Keratinocyte (primary cell): ENCODE measurements around the gene LRRC39. TPM values are rescaled to one million over a fixed set of nuclear protein-coding genes. Genes with fewer than 3 reads are reported as not detected.

Experiments used
- DNase-seq: peaks from one replicate; pipeline ENCODE4 v3.0.0-alpha.2; 2011; ENCODE audit warnings: low read depth, missing footprints, low spot score
- FAIRE-seq: peaks from 2 replicates; lab custom pipeline; 2011; peaks lifted over from hg19 to GRCh38; lab: Jason Lieb, UNC
- H2AFZ ChIP-seq: 2 replicates; pipeline ENCODE4 v1.6.0; 2012; ENCODE audit warnings: low read length, control low read depth, inconsistent platforms; ENCODE audit not compliant: control insufficient read depth
- H3K27ac ChIP-seq: 2 replicates; pipeline ENCODE4 v1.5.1; 2011; ENCODE audit warnings: low read length; ENCODE audit not compliant: control insufficient read depth, insufficient read depth
- H3K27me3 ChIP-seq: 3 replicates; pipeline ENCODE4 v1.6.0; 2011; ENCODE audit warnings: low read length; ENCODE audit not compliant: control insufficient read depth, insufficient read depth; ENCODE audit errors: extremely low read depth
- H3K36me3 ChIP-seq, 2 experiments: 2 replicates in 1 of 2; 3 replicates in 1 of 2; pipeline ENCODE4 v1.5.1; 2011; ENCODE audit warnings: low read length in 2 of 2, mild to moderate bottlenecking in 1 of 2; ENCODE audit not compliant: control insufficient read depth in 2 of 2, insufficient read depth in 2 of 2; ENCODE audit errors: extremely low read depth in 1 of 2
- H3K4me1 ChIP-seq: 3 replicates; pipeline ENCODE4 v1.5.1; 2011; ENCODE audit warnings: low read length; ENCODE audit not compliant: control insufficient read depth, insufficient read depth; ENCODE audit errors: extremely low read depth
- H3K4me2 ChIP-seq: 3 replicates; pipeline ENCODE4 v1.6.0; 2011; ENCODE audit warnings: low read depth, low read length; ENCODE audit not compliant: control insufficient read depth, insufficient read depth; ENCODE audit errors: extremely low read depth
- H3K4me3 ChIP-seq, 3 experiments: fragments of 200-600 bp in 1 of 3; sonication (generic) in 1 of 3; 2 replicates in 2 of 3; 3 replicates in 1 of 3; pipeline ENCODE4 v1.5.1; 2011 to 2016; ENCODE audit warnings: low read length in 3 of 3, mild to moderate bottlenecking in 3 of 3, control low read depth in 2 of 3, inconsistent platforms in 1 of 3, low read depth in 1 of 3, mixed read lengths in 1 of 3, mixed run types in 1 of 3, moderate library complexity in 1 of 3; ENCODE audit not compliant: control insufficient read depth in 2 of 3, insufficient read depth in 2 of 3; ENCODE audit errors: extremely low read depth in 1 of 3
- H3K79me2 ChIP-seq: 2 replicates; pipeline ENCODE4 v1.6.0; 2012; ENCODE audit warnings: low read length; ENCODE audit not compliant: control insufficient read depth, insufficient read depth
- H3K9ac ChIP-seq: 3 replicates; pipeline ENCODE4 v1.6.0; 2011; ENCODE audit warnings: low read length; ENCODE audit not compliant: control insufficient read depth, insufficient read depth; ENCODE audit errors: extremely low read depth
- H3K9me1 ChIP-seq: 3 replicates; pipeline ENCODE4 v1.6.0; 2011; ENCODE audit warnings: low read length; ENCODE audit not compliant: control insufficient read depth, insufficient read depth; ENCODE audit errors: extremely low read depth
- H3K9me3 ChIP-seq: 2 replicates; pipeline ENCODE4 v1.5.1; 2012; ENCODE audit warnings: low read depth, low read length; ENCODE audit not compliant: control insufficient read depth
- H4K20me1 ChIP-seq: 3 replicates; pipeline ENCODE4 v1.6.0; 2011; ENCODE audit warnings: low read length; ENCODE audit not compliant: control insufficient read depth, insufficient read depth; ENCODE audit errors: extremely low read depth
- CTCF ChIP-seq, 3 experiments: IDR thresholded peaks in 1 of 3; conservative IDR thresholded peaks in 1 of 3; optimal IDR thresholded peaks in 1 of 3; 2 replicates in 2 of 3; 3 replicates in 1 of 3; pipeline versions ENCODE3 to v1.5.1; 2011; ENCODE audit warnings: low read length in 3 of 3, mild to moderate bottlenecking in 3 of 3, moderate library complexity in 2 of 3, control low read depth in 1 of 3, inconsistent platforms in 1 of 3; ENCODE audit not compliant: insufficient read depth in 2 of 3; ENCODE audit errors: extremely low read depth in 1 of 3
- EZH2 ChIP-seq: IDR thresholded peaks from one replicate; pipeline ENCODE4 v1.6.1; 2012; ENCODE audit warnings: inconsistent platforms, mild to moderate bottlenecking, low read length, moderate library complexity
- dilution Hi-C: fragments of 300-500 bp; cut with MboI; formaldehyde crosslinking; loops from one replicate; pipeline ENCODE4 v1.7.0; 2020; ENCODE audit warnings: low sequenced_read_pairs; ENCODE audit not compliant: extremely low pct_ligation_motif_present
- polyA plus RNA-seq, 5 experiments: library from polyadenylated mRNA; depleted of rRNA in 3 of 5; stranded (reverse) in 3 of 5; stranded (forward) in 1 of 5; unstranded in 1 of 5; fragments of >200 nt; gene quantifications; 1 replicate in 1 of 5; 2 replicates in 3 of 5; 3 replicates in 1 of 5; pipeline versions ENCODE4 v1.2.1 to v1.2.3, GENCODE V29; 2011 to 2012; ENCODE audit warnings: missing spikeins in 2 of 5, low read depth in 1 of 5, low replicate concordance in 1 of 5
- small RNA-seq, 3 experiments: library from RNA; depleted of rRNA; stranded (forward); fragments of <200 nt; gene quantifications; one replicate each; pipeline ENCODE3, GENCODE V24; 2012; ENCODE audit warnings: low read depth in 3 of 3, low replicate concordance in 1 of 3; ENCODE audit not compliant: insufficient read length in 3 of 3

Gene LRRC39
- polyA plus RNA-seq, 1 donor (not counting 4 experiments of a cell fraction or from before 2014, with no cell fraction given): 0.88 TPM

- TF ChIP-seq EZH2 (no peak), CTCF (optimal IDR thresholded peaks at IDR 0.05 in 1 of 3, IDR thresholded peaks at IDR 0.05 in 1 of 3, conservative IDR thresholded peaks at IDR 0.05 in 1 of 3; ENCODE audit: extremely low read depth in 1 of 3, insufficient read depth in 2 of 3, low read length in 3 of 3) (no peak)
- no peak overlapping the region for H3K27ac ChIP-seq
- no peaks in the 10 kb centered on the region for H4K20me1 ChIP-seq
- FAIRE-seq (no peak), DNase-seq (no peak)
- H3K4me2 ChIP-seq: no peak overlapping the region
- H3K9me3 ChIP-seq: no peaks in the 10 kb centered on the region
- H3K4me3 ChIP-seq: no peak overlapping the region
- H3K27me3 ChIP-seq: no peaks in the 10 kb centered on the region
- no peaks in the 10 kb centered on the region for H3K4me1 ChIP-seq
- no peak overlapping the region for H3K9ac ChIP-seq
- dilution Hi-C loops: no loop called here
- peaks cover 2 to 4% of the 10 kb centered on the region in 2 experiments for H3K36me3 ChIP-seq
- H2AFZ ChIP-seq: no peak overlapping the region
- H3K9me1 ChIP-seq: no peaks in the 10 kb centered on the region
- no peaks in the 10 kb centered on the region for H3K79me2 ChIP-seq
Measured at GRCh38 chr1:100100202-100100601, 77.9 kb downstream of the LRRC39 start.

Small RNA genes within 50 kb of the gene (small RNA-seq; reads per million reads assigned to genes)
- 0 reads per million in 3 experiments for gene AC093019.1
- gene RPL23AP90: 0 reads per million in 3 experiments

Other genes with a start within 250 kb of the LRRC39 start
- gene SLC35A3, start 208.3 kb downstream of the LRRC39 start, polyA plus RNA-seq: 8.2 to 25.9 TPM (median 17.9 TPM) in 3 replicates
- gene SASS6, start 45.3 kb downstream of the LRRC39 start, polyA plus RNA-seq: 1.0 to 2.5 TPM (median 1.3 TPM) in 3 replicates
- 6.4 to 15.3 TPM (median 9.5 TPM) in 3 replicates for gene TRMT13, start 45.1 kb downstream of the LRRC39 start, polyA plus RNA-seq
- gene DBT, start 71.6 kb upstream of the LRRC39 start, polyA plus RNA-seq: 7.4 to 16.3 TPM (median 11.3 TPM) in 3 replicates
- gene RTCA, start 88.0 kb upstream of the LRRC39 start, polyA plus RNA-seq: 31.6 to 52.0 TPM (median 33.6 TPM) in 3 replicates
- gene CDC14A, start 174.2 kb upstream of the LRRC39 start, polyA plus RNA-seq: 1.2 to 2.2 TPM (median 2.0 TPM) in 3 replicates